HG03280 (cell line): Measurements from ENCODE around the gene UBA52.
"Not testable (repeated sequence)": the region's sequence is repeated elsewhere in the genome, so short reads cannot be mapped to it uniquely, and the experiment has no call there.

Experiments used
- ATAC-seq: cut with Tn5 transposase; IDR thresholded peaks from one replicate; pipeline ENCODE4 v1.9.1; 2021; ENCODE audit warnings: mild to moderate bottlenecking, moderate library complexity; ENCODE audit not compliant: unreplicated experiment

UBA52 gene

GRCh38 chr19:18591735-18592385, 20.2 kb downstream of the UBA52 start:
- no peak for ATAC-seq

DNA sequence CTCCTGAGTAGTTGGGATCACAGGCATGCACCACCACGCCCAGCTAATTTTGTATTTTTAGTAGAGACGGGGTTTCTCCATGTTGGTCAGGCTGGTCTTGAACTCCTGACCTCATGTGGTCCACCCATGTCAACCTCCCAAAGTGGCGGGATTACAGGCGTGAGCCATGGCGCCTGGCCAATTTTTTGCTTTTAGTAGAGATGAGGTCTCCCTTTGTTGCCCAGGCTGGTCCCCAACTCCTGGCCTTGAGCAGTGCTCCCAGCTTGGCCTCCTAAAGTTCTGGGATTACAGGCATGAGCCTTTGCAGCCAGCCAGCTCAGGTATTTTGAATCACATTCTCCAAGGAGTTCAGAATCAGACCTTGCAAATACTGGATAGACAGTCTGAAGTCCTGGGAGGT, 21.1 kb downstream of the UBA52 start:
- ATAC-seq, result not testable (repeated sequence)

DNA sequence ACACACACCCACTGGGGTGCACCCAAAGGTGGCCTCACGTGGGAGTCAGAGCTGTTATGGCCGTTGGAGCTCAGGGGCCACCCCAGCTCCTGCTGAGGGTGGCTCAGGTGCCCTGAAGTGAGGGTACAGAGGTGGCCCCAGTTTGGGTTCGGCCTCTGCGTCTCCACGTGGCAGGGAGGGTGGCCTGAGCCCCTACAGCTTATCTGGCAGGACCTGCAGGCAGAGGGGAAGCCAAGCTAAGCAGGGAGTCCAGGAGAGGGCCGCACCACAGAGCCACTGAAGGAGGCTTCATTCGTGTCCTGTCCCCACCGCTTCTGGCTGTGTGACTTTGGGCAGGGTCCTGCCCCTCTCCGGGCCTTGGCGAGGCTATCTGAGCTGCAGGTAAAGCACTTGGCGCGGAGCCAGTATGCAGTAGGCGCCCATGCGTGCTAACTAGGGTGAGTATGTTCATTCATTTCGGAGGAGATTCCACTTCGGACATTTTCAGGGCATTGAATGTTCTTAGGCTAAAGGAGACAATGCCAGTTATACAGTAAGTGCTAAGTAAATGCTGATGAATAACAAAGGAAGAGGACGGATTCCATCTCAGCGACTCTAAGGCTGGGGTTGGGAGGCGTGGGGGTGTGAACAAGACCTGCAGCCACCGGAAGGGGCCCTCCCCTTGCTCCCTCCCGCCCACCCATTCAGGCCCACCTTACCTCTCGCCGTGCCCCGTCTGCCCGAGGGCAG, 21.9 kb downstream of the UBA52 start:
- no peak for ATAC-seq

GRCh38 chr19:18594096-18594823, 22.6 kb downstream of the UBA52 start:
- ATAC-seq, result no peak

DNA sequence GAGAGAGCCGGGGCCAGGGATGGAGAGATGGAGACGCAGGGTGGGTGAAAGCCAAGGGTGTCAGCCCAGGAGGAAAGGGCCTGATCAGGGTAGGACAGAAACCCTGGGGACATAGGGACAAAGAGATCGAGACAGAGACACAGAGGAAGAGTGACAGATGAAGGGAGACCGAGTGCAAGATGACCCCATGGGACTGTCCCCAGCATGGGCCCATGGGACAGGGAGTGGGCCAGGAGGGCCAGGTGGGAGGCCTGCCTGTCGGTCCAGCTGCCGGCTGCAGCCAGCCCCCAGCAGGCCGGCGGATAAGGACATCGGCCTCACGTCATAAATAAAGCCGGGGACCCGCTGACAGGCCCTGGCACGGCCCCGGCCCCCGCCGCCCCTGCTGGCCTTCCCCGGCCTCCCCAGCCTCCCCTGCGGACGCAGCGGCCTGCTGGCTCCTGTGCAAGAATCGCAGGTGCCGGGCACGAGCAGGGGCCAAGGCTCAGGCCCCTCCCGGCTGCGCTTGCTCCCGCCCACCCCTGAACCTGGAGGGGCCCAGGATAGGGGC, 23.2 kb downstream of the UBA52 start:
- no peak for ATAC-seq

DNA sequence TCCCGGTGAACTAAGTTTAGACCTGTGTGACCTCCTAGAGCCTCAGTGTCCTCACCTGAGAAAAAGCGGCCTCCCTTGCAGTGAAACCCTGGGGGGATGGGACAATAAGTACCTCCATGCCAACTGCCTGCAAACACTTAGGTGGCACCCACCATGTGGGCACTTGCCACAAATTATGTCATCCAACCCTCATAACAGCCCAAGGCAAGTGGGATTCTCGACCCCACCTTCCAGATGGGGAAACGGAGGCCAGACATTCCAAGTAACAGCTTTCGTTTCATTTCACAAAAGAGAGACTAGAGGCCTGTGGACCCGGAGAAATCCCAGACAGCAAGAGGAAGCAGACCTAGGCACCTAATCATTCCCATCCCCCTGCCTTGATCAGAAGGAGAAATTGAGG, 23.8 kb downstream of the UBA52 start:
- ATAC-seq, result no peak

DNA sequence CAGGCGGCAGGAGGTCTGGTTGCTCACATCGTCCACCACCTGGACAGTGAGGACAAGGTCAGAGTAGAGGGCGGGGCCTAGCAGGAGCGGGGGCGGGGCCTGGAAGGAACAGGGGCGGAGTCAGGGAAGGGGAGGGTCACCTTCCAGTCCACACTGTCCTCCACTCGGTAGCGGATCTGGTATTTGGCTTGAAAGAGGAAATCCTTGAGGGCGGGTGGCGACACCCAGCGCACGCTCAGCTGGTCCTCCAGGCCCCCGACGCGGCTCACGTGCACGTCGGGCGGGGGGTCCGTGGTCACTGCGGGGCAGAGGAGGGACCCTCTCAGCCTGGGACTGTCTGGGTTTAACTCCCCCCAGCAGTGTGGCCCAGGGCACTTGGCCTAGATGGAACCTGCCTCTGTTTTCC, 25.1 kb downstream of the UBA52 start:
- no peak for ATAC-seq

- ATAC-seq, result no peak
These were observed 26.4 kb downstream of the UBA52 start for GRCh38 chr19:18597809-18598660.

GRCh38 chr19:18599485-18599884, 27.8 kb downstream of the UBA52 start:
- no peak for ATAC-seq

DNA sequence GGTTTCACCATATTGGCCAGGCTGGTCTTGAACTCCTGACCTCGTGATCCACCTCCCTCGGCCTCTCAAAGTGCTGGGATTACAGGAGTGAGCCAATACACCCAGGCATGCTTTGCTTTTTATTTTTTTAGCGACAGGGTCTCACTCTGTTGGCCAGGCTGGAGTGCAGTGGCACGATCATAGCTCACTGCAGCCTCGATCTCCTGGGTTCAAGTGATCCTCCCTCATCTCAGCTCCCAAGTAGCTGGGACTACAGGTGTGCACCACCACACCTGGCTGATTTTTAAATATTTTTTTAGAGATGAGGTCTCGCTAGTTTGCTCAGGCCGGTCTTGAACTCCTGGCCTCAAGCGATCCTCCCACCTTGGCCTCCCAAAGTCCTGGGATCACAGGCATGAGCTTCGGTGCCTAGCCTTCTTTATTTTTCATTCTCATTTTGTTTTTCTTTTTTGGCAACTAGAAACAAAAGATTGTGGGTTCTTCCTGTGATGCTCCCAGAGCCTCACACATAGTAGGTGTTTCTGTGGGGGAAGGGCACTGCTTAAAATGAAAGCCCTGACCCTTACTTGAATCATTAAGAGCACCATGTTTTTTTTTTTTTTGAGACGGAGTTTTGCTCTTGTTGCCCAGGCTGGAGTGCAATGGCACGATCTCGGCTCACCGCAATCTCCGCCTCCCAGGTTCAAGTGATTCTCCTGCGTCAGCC, 29.2 kb downstream of the UBA52 start:
- ATAC-seq, result not testable (repeated sequence)

- ATAC-seq, result no peak
These were observed 30.2 kb downstream of the UBA52 start for GRCh38 chr19:18601875-18602274.

- no peak for ATAC-seq
These were observed 31.7 kb downstream of the UBA52 start for GRCh38 chr19:18603255-18603957.

DNA sequence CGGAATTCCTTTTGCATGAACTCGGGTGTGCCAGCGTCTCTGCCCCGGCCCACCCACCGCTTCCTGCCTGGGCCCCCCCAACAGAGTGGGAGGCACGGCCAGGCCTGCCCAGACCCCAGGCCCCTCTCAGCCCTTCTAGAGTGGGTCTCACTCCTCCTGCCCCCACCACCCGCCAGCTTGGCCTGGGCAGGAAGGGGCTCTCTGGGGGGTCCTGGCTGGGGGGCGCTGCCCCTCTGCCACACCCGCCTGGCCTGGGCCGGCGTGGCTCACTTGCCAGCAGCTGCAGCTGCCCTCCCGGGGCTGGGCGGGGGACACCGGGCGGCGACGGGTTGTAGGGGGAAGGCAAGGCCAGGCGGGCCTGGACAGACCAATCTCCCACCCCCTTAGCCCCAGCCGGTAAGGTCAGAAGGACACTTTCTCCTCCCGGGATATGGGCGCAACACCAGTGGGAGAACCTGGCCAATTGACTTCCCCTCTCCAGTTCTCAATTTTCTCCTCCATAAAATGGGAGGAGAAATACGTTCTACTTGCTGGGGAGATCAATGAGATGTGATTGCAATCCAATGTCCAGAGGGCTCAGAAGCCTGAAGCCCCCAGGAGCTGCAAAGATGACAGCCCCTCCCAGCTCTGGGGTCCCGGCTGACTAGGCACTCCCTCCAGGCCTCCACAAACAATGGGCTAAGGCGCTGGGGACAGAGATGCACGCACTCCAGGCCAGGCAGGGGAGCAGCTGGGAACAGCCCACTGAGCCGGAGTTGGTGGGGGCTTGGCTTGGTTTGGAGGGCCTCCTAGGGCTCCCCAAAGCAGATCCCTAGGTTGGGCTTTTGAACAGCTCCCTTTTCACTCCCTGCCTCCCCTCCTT, 32.5 kb downstream of the UBA52 start:
- no peak for ATAC-seq

DNA sequence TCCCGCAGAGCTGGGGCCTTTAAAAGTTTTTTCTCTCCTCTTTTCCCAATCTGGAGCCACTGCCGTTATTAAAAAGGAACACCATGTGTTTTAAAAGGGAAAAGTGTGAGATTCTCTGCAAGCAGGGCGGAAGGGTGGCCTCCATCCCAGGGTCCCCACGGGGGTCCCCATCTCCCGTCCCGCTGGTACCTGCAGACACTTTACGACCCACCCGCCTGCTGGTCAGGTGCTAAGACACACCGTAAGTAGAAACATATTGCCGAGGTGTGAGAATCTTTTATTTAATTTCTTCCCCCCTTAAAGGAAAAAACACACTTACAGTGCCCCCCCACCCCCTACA, 33.1 kb downstream of the UBA52 start:
- no peak for ATAC-seq

GRCh38 chr19:18605196-18605545, 33.5 kb downstream of the UBA52 start:
- no peak for ATAC-seq

- no peak for ATAC-seq
These were observed 34.1 kb downstream of the UBA52 start for GRCh38 chr19:18605546-18606280.

DNA sequence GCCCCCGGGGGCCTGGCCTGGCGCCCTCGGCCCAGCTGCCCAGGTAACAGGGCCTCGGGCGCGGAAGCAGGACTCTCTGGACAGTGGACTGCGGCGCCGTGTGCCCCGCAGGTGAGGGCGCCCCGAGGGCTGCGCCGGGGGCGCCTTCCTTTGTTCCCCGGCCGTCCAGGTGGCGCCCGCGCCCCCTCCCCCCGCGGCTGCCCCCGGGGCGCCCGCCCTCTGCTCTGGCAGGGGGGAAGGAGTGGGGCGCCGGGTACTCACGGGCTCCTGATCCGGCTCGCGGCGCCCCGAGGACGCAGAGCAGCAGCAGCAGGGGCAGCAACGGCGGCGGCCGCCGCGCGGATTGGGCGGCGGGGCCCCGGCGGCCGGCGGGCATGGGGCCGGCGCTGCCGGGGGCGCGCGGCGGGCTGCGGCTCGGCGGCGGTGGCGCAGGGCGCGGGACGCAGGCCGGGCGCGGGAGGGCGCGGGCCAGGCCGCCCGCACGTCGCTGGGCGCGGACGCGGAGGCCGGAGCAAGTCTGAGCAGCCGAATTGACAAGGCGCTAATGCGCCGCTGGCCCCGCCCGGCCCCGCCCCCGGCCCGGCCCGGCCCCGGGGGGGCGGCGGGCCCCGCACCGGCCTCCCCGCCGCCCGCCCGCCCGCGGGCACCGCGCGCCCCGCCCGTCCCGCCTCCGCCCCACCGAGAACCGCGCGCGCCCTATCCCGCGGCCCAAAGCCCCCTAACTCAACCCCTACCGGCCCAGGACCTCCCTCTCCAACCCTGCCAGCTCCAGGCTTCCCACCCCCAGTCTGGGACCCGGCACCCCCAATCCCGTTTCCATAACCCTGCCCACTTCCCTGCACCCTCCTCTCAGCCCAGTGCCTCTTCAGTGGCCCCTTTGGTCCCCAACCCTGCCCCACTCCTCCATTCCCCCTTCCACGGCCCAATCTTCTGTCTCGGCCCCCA, 34.9 kb downstream of the UBA52 start, which contains the start of gene CRLF1:
TSS of gene CRLF1 (minus strand) at position 519 of the 945 bp plus-strand sequence. CDS start at position 376, 143 bp downstream.
- no peak for ATAC-seq
